ENCODE data around the gene SURF2.

DNA sequence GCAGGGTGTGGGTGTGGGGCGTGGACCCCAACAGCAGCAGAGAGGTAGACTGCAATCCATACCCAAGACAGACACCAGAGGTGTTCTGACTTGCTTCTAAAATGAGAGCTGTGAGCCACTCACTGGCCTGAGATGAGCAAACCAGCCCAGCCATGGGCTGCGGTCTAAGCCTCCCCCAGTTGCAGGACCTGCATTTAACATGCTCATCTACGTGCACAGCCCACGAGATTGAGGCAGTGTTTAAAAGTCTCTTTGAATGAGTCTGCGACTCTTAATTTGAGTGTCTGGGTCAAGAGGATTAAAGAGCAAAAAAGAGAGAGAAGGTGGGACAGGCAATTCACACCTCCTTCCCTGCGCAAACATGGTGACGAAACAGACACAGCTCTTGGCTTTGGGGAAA lies 13.6 kb downstream of the SURF2 start:
- TF ChIP-seq, protein P1, sequence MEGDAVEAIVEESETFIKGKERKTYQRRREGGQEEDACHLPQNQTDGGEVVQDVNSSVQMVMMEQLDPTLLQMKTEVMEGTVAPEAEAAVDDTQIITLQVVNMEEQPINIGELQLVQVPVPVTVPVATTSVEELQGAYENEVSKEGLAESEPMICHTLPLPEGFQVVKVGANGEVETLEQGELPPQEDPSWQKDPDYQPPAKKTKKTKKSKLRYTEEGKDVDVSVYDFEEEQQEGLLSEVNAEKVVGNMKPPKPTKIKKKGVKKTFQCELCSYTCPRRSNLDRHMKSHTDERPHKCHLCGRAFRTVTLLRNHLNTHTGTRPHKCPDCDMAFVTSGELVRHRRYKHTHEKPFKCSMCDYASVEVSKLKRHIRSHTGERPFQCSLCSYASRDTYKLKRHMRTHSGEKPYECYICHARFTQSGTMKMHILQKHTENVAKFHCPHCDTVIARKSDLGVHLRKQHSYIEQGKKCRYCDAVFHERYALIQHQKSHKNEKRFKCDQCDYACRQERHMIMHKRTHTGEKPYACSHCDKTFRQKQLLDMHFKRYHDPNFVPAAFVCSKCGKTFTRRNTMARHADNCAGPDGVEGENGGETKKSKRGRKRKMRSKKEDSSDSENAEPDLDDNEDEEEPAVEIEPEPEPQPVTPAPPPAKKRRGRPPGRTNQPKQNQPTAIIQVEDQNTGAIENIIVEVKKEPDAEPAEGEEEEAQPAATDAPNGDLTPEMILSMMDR (IDR thresholded peaks at IDR 0.05): no peak
- no peak for TF ChIP-seq POLR2AphosphoS5 (IDR thresholded peaks at IDR 0.05)
